OCI-LY7 (cell line): ENCODE data around the gene ABR.

Experiments used
- EZH2phosphoT487 ChIP-seq: fragments of 200-600 bp; sonication (generic); IDR thresholded peaks from 2 replicates; pipeline ENCODE4 v1.6.1; 2018; ENCODE audit warnings: low read depth, borderline replicate concordance, mild to moderate bottlenecking, mixed run types, antibody characterized with exemption, low read length, moderate library complexity, mixed read lengths
- TF ChIP-seq, protein P1 (sequence below): fragments of 200-600 bp; sonication (generic); conservative IDR thresholded peaks from 2 replicates; pipeline ENCODE4 v1.5.1; 2014; ENCODE audit warnings: mild to moderate bottlenecking, antibody characterized with exemption, low read length, moderate library complexity, mixed read lengths

GRCh38 chr17:1144162-1144561, 35.6 kb downstream of the ABR start:
- TF ChIP-seq, protein P1, sequence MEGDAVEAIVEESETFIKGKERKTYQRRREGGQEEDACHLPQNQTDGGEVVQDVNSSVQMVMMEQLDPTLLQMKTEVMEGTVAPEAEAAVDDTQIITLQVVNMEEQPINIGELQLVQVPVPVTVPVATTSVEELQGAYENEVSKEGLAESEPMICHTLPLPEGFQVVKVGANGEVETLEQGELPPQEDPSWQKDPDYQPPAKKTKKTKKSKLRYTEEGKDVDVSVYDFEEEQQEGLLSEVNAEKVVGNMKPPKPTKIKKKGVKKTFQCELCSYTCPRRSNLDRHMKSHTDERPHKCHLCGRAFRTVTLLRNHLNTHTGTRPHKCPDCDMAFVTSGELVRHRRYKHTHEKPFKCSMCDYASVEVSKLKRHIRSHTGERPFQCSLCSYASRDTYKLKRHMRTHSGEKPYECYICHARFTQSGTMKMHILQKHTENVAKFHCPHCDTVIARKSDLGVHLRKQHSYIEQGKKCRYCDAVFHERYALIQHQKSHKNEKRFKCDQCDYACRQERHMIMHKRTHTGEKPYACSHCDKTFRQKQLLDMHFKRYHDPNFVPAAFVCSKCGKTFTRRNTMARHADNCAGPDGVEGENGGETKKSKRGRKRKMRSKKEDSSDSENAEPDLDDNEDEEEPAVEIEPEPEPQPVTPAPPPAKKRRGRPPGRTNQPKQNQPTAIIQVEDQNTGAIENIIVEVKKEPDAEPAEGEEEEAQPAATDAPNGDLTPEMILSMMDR = no peak
- TF ChIP-seq EZH2phosphoT487 = no peak
